GM18951 (cell line): ENCODE data around the gene PHLDA2.

Experiments
- POLR2A ChIP-seq: IDR thresholded peaks from 4 replicates; pipeline ENCODE4 v1.6.1; 2011; ENCODE audit warnings: mild to moderate bottlenecking; ENCODE audit not compliant: insufficient read length, insufficient read depth; ENCODE audit errors: extremely low read depth
- in situ Hi-C: fragments of 300-500 bp; cut with MboI; formaldehyde crosslinking; loops from one replicate; pipeline ENCODE4 v1.12.0; 2022; ENCODE audit warnings: low sequenced_read_pairs, mixed read lengths, inconsistent platforms; ENCODE audit not compliant: unreplicated experiment

PHLDA2 gene

DNA sequence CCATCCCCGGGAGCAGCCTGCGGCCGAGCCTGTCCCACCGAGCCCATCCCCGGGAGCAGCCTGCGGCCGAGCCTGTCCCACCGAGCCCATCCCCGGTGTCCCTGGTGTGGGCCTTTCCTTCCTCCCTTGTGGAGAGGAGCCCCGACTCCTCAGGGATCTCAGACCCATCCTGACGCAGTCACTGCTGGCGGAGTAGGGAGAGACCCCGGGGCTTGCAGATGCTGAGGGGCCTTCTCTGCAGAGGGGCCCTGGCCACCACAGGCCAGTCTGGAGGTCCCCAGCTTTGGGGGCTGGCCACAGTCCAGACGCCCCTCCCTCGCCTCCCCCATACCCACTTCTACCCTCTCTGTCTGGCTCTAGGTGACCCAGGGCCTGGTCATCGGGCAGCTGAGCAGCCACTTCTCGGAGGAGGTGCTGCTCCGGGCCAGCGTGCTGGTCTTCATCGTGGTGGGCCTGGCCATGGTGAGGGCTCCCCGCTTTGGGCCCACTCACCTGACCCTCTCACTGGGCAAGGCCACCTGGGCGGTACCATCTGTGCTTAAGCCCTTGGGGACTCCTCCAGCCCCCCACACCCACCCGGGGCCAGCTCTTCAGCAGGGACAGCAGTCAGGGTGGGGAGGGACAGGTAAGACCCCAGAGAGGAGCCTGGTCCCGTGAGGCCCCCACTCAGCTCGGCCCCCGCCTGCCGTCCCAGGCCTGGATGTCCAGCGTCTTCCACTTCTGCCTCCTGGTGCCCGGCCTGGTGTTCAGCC lies 7.3 kb downstream of the PHLDA2 start:
- no peak for TF ChIP-seq POLR2A
- in situ Hi-C loops = no loop called here

DNA sequence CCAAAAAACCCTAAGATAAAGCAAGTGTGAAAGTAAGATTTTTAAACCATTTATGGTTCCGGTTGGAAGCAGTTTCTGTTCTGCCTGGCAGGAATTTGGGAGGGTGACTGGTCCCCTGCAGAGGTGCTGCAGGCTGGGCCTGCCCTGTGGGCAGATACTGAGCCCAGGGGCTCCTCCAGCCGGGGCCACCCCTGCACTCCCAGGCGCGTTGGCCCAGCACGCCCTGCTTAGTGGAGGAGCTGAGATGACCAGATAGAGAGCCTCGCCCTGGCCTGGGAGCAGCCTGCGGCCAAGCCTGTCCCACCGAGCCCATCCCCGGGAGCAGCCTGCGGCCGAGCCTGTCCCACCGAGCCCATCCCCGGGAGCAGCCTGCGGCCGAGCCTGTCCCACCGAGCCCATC lies 8.0 kb downstream of the PHLDA2 start:
- in situ Hi-C loops = no loop called here

DNA sequence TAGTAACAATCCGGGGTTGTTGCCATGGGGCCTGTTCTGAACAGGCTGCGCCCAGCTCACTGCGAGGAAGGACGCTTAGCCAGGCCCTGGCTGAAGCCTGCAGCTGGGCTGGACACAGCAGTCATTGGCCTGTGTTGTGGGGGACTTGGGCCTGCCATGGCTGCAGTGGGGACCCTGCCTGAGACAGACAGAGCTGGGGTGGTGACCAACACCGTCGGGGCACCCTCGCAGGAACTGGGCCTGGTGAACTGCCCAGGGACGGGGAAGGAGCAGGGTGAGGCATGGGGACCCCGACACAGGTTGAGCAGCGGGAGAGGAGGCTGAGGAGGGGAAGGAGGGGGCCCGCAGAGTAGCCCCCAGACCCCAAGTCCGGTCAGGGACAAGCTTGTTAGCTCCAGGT lies 8.9 kb downstream of the PHLDA2 start:
- in situ Hi-C loops = no loop called here
- no peak for TF ChIP-seq POLR2A

More for the DNA sequence above, 8.0 kb downstream of the PHLDA2 start:
- TF ChIP-seq POLR2A = no peak

DNA sequence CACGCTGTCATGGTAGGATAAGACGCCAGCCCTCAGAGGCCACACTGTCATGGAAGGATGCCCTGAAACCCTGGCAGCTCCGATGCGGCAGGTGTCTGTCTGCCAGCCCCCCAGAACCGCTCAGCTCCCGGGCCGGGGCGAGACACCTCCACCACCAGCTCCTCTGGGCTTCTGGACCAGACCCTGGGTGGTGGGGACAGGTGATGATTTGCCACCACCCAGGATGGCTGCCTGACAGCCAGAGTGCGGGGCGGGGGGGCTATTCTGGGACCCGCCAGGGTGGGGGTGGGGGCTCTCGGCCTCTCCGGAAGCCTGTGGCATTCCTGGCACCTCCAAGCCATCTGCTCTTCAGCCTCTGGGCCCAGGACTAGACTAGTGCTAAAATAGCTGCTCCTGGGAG lies 9.4 kb downstream of the PHLDA2 start:
- TF ChIP-seq POLR2A = no peak
- in situ Hi-C loops = no loop called here

DNA sequence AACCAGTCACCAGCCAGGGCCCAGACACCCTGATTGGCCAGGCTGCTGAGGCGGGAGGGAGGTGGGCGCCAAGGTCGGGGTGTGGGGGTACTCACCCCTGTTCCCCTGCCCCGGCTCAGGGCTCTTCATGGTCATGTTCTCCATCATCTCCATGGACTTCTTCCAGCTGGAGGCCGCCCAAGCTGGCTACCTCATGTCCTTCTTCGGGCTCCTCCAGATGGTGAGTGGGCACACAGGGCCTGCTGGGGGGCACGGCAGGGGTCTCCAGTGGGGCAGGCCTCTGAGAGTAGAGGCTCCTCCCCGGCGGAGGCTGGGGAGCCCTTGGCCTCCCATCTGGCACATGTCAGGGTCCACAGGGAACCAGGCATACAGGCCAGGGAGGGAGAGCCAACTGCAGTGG lies 10.0 kb downstream of the PHLDA2 start:
- in situ Hi-C loops = no loop called here
- no peak for TF ChIP-seq POLR2A

DNA sequence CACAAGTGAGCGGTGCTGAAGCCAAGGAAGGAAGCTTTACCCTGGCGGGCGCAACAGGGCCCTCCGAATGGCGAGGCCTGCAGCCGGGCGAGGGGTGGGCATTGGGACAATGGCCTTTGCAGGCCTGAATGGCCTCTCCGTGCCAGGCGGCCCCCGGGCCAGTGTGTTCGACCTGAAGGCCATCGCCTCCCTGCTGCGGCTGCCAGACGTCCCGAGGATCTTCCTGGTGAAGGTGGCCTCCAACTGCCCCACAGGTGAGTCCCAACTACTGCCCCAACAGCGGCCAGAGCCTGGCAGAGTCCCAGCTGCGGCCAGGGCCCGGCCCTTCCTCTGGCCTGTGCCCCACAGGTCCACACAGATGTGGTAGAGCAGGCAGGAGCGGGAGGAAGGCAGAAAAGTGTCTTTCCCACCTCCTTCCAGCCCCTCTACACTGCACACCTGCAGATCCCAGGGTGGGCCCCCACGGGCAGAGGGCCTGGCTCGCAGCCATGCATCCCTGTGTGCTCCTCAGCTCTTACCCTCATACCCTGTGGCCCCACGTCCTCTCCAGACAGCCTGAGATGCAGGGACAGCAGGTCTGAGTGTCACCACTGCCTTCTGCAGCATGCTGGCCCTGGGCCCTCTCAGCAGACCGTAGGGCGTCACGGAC lies 11.3 kb downstream of the PHLDA2 start:
- no peak for TF ChIP-seq POLR2A
- in situ Hi-C loops = no loop called here

DNA sequence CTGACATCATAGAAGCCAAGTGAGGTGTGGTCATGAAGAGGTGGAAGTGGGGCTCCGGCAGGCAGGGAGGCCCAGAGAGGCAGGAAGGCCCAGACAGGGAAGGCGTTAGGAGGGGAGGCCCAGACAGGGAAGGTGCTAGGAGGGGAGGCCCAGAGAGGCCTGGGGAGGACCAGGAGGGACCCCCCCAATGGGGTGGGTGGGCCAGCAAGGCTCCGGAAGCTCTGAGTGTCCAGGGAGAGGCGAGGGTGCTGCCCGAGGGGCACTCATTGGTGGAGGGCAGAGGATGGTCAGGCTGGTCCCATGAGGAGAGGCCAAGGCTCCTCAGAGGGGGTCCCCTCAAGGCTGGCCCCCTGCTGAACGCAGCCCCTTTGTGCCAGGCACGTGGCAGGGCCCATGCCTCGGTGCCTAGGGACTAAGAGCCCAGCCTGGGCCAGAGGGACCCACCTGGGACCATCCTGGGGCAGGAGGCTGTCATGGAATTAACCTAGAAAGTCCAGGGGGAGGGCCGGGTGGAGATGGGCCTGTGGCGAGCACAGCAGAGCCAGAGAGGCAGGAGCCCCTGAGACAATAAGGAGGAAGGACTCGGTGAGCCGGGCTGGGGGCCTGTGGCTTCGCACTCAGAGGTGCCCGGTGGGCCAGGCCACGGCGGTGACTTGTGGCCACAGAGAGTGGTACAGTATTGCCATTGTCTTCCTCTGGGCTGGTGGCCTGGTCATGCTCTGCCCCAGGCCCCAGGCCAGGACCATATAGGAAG lies 12.2 kb downstream of the PHLDA2 start:
- TF ChIP-seq POLR2A = no peak
- in situ Hi-C loops = no loop called here

DNA sequence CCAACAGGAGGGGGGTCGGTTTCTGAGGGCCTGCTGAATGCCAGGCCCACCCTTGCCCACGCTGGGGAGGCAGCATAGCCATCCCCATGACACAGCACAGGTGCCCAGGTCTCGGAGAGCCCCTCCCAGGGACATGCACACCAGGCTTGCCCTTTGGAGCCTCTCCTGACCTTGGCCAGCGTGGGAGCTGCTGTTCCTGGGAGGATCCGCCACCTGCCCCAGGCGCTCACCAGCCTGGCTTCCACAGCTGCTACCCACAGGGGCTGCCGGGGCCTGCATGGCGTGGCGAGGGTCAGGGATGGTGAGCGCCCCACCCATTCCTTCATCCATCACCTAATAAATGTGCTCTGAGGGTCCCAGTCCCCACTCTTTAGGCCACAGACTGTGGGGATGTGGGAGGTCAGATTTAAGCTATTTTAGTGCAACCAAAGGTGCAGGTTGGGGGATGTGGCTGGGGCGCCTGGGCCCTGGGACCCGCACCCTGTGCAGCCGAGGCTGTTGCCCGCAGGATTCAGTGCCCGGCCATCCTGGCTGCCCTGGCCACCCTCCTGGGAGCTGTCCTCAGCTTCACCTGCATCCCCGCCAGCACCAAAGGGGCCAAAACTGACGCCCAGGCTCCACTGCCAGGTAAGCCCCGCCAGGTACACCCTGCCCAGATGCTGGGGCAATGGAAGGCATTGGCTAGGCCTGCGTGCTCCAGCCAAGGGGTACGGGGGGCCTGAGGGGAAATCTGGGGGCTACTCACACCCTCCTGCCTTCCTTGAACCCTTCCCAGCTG lies 12.9 kb downstream of the PHLDA2 start:
- TF ChIP-seq POLR2A = no peak
- in situ Hi-C loops = no loop called here

DNA sequence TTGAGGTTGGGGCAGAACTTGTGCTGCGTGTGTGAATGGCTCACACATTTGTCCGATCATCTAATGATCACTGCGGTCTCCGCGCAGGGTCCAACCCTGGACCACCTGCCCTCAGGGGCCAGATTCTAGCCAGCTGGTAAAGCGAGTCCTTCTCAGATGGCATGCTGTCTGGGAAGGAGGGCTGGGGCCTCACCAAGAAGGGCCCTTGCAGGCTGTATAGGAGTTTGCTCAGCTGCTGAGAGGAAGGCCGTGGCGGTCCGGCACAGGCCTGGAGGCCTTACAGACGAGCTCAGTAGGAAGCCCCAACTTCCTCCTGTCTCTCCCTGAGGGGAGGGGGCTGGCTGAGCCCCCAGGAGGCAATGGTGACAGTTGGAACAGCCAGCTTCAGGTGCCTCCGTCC lies 13.7 kb downstream of the PHLDA2 start:
- no peak for TF ChIP-seq POLR2A
- in situ Hi-C loops = no loop called here

DNA sequence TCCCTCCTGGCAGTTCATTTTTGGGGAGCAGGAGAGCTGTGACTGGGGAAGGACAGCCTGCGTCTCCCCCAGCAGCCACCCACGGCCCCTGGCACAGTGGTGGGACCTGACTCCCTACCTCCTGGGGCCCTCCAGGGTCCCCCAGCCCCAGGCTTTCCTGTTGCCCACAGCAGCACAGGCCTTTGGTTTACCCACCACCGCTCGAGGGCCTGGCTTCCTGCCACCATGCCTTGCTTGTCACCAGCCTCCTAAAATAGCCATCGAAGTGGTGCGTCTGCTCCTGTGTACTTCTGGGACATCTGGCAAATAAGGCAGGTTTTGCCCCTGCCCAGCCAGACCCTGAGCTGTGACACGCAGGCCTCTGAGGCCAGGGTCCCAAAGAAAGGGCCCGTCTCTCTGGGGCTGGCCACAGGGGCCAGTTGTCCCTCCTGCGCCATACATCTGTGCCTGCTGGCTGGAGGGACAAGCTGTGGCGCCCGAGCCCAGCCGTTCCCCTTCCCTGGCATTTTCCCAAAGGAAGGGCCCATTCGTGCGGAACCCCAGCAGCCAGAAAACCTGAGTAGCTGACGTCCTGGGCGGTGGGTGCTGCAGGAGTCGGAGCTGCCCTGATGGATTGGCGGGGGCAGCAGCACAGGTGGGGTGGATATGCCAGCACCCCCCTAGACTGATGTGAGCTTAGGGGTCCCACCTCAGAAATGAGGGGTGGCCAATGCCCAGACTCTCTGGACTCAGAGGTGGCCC lies 14.6 kb downstream of the PHLDA2 start:
- TF ChIP-seq POLR2A = no peak

DNA sequence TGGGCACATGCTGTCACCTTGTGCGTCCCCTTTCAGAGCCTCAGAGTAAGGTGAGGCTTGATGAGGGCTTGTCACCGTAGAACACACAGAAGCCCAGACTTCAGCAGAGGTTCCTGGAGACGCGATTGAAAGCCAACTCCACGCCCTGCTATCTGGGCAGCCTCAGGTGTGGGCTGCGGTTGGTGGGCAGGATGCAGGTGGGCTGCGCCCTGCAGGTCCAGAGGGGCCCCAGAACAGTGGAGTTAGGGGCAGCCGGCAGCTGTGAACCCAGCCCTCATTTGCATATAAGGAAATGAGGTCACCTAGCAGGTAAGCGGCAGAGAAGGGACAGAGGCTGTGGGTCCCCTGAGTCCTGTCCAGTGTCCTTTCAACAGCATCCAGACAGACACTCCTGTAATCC lies 15.4 kb downstream of the PHLDA2 start:
- TF ChIP-seq POLR2A = no peak
- in situ Hi-C loops = no loop called here

More for the DNA sequence above, 14.6 kb downstream of the PHLDA2 start:
- in situ Hi-C loops = no loop called here

DNA sequence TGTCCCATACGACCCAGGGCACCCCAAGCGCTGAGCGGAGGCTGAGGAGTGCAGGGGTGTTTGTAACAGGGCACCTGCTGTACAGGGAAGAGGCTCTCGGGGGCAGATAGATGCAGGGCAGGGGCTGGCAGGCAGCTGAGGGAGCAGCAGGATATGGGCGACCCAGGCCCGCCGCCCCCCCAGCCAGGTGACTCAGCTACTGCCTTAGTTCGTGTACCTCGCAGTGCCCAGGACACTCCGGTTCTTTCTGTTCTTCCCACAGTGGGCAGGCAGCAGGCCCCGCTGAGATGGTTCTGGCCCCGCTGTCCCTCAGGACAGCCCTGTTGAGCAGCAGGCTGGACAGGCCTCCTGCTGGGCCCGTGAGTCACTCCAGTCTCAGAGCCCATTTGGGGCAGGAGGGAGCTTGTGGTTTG lies 16.2 kb downstream of the PHLDA2 start:
- no peak for TF ChIP-seq POLR2A
- in situ Hi-C loops = no loop called here
